Transverse colon (tissue), 4 donors: ENCODE results near the gene SLC30A7.

ENCODE experiments used
- EP300 ChIP-seq: sonication (generic); formaldehyde crosslinking; IDR thresholded peaks from one replicate; pipeline ENCODE4 v1.6.1; 2017; ENCODE audit warnings: antibody characterized with exemption, low read depth
- POLR2A ChIP-seq: fragments of 450-650 bp; IDR thresholded peaks from one replicate; pipeline ENCODE4 v1.6.1; 2016; ENCODE audit warnings: antibody characterized with exemption, mild to moderate bottlenecking, moderate library complexity
- POLR2AphosphoS5 ChIP-seq, 3 donors: sonication (generic); formaldehyde crosslinking; IDR thresholded peaks; one replicate each; pipeline ENCODE4 v1.6.1; 2016; ENCODE audit warnings: antibody characterized with exemption in 3 of 3
- TF ChIP-seq, protein P1 (sequence below), 5 experiments: fragments of 200-600 bp in 3 of 5; fragments of 450-650 bp in 2 of 5; sonication (generic) in 3 of 5; IDR thresholded peaks; 1 replicate in 2 of 5; 2 replicates in 3 of 5; pipeline ENCODE4 v1.5.1; 2016 to 2017; ENCODE audit warnings: antibody characterized with exemption in 5 of 5, inconsistent platforms in 3 of 5, mild to moderate bottlenecking in 2 of 5, moderate library complexity in 1 of 5

DNA sequence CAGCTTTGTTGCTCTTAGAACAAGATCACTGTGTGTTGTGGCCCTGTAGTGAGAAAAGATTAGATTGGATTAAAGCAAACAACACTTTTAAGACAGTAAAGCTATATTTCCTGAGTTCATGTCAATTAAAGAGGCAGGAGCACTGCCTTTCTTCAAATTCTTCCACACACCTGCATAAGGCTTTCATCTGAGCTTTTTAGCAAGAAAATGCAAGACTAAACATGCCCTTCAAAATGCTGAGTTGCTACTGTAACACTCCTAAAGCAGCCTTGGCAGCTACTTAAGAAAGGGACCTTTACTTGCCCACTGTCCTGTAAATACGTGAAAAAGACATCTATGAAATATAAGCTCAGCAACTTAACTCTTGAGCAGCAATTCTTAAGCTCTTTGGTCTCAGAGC, 117.9 kb downstream of the SLC30A7 start:
- TF ChIP-seq POLR2AphosphoS5 (IDR thresholded peaks at IDR 0.05) (no peak), POLR2A (no peak), EP300 (no peak)
- TF ChIP-seq, protein P1, sequence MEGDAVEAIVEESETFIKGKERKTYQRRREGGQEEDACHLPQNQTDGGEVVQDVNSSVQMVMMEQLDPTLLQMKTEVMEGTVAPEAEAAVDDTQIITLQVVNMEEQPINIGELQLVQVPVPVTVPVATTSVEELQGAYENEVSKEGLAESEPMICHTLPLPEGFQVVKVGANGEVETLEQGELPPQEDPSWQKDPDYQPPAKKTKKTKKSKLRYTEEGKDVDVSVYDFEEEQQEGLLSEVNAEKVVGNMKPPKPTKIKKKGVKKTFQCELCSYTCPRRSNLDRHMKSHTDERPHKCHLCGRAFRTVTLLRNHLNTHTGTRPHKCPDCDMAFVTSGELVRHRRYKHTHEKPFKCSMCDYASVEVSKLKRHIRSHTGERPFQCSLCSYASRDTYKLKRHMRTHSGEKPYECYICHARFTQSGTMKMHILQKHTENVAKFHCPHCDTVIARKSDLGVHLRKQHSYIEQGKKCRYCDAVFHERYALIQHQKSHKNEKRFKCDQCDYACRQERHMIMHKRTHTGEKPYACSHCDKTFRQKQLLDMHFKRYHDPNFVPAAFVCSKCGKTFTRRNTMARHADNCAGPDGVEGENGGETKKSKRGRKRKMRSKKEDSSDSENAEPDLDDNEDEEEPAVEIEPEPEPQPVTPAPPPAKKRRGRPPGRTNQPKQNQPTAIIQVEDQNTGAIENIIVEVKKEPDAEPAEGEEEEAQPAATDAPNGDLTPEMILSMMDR (IDR thresholded peaks at IDR 0.05) = no peak
